HG02852 (cell line): ENCODE results near the gene ZNF516.
A peak's percentile ranks its signal among the peaks of the same experiment; 100 is the strongest.

Experiments used
- ATAC-seq: cut with Tn5 transposase; IDR thresholded peaks from one replicate; pipeline ENCODE4 v1.9.1; 2021; ENCODE audit warnings: mild to moderate bottlenecking, moderate library complexity; ENCODE audit not compliant: unreplicated experiment

Gene ZNF516

GRCh38 chr18:76402026-76402990, 92.7 kb downstream of the ZNF516 start:
- ATAC-seq, result no peak

- ATAC-seq, result no peak
These were observed 93.5 kb downstream of the ZNF516 start for GRCh38 chr18:76401498-76401897.

DNA sequence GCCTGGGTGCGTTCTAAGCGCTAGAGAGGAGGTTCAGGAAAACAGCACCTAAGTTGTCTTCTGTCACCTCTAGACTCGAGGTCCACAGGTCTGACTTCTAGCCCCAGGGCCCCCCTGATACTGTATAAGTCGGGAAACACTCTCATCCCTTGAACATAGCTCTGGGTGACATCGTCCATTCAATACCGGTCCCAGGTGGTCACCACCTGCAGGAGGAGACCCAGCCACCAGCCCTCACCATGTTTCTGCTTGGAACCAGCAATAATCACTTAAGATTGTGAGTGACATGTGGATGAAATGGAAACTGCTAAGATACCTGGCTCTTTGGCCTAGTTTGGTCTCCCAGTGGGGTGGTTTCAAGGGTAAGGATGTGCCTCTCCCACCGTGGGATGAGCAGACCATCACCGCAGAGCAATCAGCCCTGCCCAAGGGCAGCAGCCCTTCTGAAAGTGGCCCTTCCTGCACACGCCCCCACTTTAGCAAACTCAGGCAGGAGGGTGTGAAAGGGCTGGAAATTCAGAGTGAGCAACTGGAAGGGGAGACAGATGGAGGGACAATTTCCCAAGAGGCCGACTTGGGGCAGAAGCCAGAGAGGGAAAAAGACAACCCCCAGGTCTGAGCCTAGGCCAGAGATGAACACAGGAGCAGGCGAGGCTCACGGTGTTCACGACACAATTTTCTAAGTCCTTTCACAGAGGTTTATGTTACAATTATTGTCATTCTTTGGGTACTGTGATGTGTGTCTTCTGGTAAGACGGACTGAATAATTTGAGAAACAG, 95.2 kb downstream of the ZNF516 start:
- no peak for ATAC-seq

DNA sequence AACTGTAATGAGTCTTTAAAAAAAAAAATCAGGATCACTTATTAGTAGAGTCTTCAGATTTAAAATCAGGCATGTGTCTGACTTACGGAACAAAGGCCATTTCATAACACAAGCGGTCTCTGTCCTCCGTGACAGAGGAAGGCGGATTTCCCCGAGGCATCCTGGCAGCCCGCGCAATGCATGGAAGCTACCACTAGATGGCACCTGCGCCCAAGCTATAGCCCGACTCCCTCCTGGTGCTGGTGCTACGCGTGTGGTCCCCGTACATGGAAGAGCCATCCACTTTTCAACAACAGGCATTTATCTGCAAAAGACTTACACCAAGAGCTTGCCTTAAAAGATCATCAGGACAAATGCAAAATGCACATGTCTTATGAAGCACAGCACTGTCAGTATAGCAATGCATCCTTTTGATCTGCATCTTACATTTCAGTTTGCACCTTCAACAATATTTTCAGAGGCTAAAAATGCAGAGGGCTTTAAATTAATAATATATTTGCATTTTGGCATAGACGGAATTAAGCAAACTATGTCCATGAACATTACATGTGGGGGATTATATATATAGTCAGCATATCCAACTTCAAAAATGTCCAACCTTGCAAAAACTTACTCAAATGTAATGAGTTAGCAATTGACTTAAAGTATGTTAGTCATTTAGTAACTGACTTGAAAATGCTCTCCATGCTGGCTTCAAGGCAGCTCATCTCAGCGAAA, 96.0 kb downstream of the ZNF516 start:
- ATAC-seq, result peak; percentile 96

DNA sequence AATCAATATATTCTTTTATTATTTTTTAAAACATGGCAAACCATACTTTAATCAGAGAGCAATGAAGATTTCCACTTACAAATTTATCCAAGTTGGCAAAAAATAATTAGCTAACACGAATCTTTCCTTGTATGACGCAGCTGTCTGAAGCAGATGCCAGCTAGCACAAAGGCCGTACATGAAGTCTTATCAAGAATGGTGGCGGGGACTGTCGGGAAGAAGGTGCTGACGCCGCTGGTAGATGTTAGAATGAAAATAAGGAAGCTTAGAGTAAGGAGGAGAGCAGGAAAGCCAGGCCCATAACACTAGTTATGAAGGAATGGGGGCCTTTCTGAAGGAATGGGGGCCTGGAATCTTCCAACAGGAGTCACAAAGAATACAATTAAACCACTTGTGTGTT, 96.7 kb downstream of the ZNF516 start:
- no peak for ATAC-seq

DNA sequence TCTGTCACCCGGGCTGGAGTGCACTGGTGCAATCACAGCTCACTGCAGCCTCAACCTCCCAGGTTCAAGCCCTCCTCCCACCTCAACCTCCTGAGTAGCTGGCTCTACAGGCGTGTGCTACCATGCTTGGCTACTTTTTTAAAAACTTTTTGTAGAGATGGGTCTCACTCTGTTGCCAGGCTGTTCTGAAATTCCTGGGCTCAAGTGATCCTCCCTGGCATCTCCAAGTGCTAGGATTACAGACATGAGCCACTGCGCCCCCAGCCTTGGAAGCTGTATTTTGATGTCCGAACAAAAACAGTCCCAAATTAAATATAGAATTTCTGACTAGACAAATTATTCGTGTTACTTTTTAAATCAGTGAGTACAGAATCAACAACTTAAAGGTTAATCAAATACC, 97.4 kb downstream of the ZNF516 start:
- ATAC-seq, result no peak

GRCh38 chr18:76396792-76397191, 98.2 kb downstream of the ZNF516 start:
- ATAC-seq, result no peak

- no peak for ATAC-seq
These were observed 99.4 kb downstream of the ZNF516 start for GRCh38 chr18:76395609-76396008.

GRCh38 chr18:76394780-76395476, 100.1 kb downstream of the ZNF516 start:
- no peak for ATAC-seq

DNA sequence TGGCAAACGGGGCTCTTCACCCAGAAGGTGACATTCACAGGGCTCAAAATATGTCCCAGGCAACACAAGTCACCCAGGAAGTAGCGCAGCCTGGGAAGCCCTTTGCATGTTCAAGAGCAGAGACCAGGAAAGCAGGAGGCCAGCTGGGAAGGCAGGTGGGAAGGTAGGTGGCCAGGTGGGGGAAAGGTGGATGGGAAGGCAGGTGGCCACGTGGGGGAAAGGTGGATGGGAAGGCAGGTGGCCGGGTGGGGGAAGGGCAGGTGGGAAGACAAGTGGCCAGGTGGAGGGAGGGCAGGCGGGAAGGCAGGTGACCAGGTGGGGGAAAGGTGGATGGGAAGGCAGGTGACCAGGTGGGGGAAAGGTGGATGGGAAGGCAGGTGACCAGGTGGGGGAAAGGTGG, 102.7 kb downstream of the ZNF516 start:
- ATAC-seq, result no peak

GRCh38 chr18:76391746-76392145, 103.3 kb downstream of the ZNF516 start:
- ATAC-seq, result no peak

DNA sequence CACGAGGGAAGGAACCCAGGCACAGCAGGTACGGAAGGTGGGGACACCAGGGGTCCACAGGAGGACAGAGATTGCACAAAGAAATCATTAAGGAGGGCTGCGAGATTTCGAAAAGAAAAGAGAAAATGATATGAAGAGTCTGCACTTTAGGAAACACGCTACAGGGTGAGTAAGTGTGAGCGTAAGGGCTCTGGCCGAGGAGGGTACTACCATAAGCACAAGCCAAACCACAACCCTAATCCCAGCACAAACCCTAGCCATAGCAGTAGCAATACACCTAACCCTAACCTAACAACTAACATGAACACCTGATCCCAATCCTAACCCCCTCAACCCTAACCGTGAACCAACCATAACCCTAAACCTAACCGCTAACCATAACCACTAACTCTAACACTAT, 104.0 kb downstream of the ZNF516 start:
- no peak for ATAC-seq

DNA sequence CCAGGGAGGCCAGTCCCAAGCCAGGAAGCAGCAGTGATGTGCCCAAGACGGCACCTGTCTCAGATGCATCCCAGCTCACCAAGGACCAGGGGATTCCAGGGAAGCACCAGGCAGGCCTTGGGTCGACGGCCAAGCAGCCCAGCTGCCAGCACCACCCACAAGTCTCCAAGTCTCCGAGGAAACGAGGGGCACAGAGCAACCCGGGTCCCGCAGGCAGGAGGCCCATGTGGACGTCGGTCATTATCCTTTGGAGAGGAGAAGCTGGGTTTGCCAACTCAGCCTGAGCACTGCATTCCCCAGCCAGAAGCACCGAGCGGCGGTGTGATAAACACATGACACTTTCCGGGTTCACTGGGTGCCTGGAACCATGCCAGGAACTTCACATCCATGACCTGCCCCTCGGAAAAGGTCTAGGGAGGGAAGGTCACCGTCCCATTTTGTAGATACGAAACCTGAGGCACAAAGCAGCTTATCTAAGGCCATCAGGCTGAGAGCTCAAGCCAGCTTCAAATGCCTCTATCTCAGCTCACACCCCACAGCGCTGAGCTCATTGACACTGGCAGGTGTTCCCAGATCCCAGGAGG, 104.5 kb downstream of the ZNF516 start:
- no peak for ATAC-seq

DNA sequence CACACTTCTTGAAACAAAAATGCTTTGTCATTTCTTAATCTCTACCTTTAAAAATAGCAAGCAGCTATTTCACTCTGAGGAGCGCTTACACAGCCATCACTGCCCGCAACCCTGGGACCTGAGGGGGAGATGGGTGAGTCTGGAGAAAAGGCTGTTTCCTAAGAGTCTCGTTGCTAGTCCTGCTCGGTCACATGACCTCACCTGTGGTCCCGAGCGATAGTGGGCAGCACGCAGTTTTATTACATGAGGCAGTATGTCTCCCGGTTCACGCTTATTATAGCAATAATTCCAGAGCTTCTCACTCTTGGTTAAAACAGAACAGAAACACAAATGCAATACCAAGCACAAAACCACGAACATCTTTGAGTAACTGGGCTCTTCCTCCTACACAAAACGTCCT, 105.3 kb downstream of the ZNF516 start:
- ATAC-seq, result no peak

DNA sequence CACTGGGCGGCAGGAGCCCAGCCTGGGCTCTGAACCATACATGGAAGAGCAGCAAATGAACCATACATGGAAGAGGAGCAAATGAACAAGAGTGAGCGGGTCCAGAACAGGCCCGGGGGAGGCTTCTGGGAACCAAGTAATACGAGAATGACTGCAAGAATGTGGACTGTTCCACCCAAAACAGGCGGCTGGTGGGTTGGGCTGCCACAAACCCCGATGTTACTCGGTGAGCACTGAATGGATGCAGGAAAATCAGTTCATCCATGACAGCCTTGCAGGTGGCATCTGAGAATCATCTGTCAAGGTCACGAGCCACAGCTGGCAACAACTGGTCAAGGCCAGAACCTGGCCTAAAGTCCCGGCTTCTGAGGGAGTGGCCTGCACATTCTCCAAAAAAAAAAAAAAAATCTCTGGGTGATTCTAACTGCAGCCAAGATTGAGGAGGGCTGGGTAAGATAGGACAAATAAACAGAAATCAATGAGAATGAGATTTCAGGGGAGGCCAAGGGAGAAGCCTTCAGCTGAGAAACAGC, 106.1 kb downstream of the ZNF516 start:
- ATAC-seq, result no peak

- ATAC-seq, result no peak
These were observed 106.8 kb downstream of the ZNF516 start for GRCh38 chr18:76388261-76388660.

- no peak for ATAC-seq
These were observed 107.4 kb downstream of the ZNF516 start for GRCh38 chr18:76387608-76388007.

DNA sequence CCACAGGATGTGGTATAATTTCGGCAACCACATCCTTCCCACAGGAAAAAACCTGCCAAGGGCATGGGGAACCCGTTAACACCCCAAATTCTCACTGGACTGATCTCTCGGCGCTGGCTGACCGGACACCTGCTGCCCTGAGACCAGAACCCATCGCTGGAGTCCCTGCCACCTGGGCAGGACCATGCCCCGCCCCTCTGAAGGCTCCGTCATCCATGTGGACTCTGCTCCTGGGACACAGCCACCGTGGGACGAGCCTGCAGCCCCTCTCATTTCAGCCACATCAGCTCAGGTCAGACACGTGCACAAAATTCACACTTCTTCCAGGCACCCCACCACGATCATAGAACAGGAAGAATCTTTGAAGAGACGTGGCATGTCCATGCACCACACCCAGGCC, 108.2 kb downstream of the ZNF516 start:
- no peak for ATAC-seq

- ATAC-seq, result no peak
These were observed 109.0 kb downstream of the ZNF516 start for GRCh38 chr18:76386071-76386470.

- ATAC-seq, result no peak
These were observed 109.4 kb downstream of the ZNF516 start for GRCh38 chr18:76385681-76385975.
